ENCODE measurements around the gene NAALADL2. TPM values are rescaled to one million over a fixed set of nuclear protein-coding genes. Genes with fewer than 3 reads are reported as not detected.

NAALADL2 gene
- total RNA-seq, 1 donor from 2014 or later = 10.4 TPM

DNA sequence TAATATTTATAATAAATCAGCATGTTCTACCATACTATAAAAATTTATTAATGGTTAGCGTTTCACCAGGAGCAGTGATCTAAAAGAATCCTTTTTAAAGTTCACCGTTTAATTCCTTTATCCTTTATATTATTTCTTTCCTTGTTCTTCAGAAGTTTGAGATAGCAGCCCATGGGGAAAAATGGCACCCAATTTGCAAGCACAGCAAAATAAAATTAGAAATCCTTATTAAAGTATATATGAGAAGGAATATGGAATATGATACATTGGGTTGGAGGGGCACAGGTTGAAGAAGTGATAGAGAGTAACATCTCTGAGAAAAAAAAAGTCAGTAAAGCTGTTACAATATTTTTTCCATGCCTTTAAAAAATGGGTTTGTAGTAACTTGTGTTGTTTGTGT lies 892.0 kb downstream of the NAALADL2 start:
- H3K36me3 Mint-ChIP-seq (ENCODE audit: insufficient read depth) = no peaks in the 10 kb centered on the region
- no peak overlapping the region for H3K27ac Mint-ChIP-seq
- peaks cover 2% of the 10 kb centered on the region for H3K4me1 Mint-ChIP-seq (ENCODE audit: low read depth)
- TF ChIP-seq, protein P1, sequence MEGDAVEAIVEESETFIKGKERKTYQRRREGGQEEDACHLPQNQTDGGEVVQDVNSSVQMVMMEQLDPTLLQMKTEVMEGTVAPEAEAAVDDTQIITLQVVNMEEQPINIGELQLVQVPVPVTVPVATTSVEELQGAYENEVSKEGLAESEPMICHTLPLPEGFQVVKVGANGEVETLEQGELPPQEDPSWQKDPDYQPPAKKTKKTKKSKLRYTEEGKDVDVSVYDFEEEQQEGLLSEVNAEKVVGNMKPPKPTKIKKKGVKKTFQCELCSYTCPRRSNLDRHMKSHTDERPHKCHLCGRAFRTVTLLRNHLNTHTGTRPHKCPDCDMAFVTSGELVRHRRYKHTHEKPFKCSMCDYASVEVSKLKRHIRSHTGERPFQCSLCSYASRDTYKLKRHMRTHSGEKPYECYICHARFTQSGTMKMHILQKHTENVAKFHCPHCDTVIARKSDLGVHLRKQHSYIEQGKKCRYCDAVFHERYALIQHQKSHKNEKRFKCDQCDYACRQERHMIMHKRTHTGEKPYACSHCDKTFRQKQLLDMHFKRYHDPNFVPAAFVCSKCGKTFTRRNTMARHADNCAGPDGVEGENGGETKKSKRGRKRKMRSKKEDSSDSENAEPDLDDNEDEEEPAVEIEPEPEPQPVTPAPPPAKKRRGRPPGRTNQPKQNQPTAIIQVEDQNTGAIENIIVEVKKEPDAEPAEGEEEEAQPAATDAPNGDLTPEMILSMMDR (IDR thresholded peaks at IDR 0.05; ENCODE audit: unreplicated experiment) = no peak
- no peaks in the 10 kb centered on the region for H3K9me3 Mint-ChIP-seq (ENCODE audit: low read depth)
- H3K27me3 Mint-ChIP-seq = no peaks in the 10 kb centered on the region
- DNase-seq (ENCODE audit: low spot score, unreplicated experiment) = no peak
- no peak overlapping the region for H3K4me3 Mint-ChIP-seq (ENCODE audit: low read depth)

DNA sequence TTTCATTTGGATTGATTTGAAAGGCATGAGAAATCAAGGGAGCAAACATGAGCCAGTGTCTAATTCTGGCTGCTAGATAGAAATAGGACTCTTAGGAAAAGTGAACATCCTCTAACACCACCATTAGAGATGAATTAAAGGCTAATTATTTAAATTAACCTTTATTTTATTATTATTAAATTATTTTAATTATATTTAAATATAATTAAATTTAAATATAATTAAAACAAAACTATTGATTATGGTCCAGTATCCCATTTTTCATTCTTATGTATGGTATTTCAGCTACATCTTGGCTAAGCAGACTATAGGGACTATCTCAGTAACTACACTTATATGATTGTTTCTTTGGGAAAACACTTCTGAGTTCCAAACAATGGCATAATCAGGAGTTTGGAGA lies 904.8 kb downstream of the NAALADL2 start:
- Mint-ChIP-seq H3K4me1 (ENCODE audit: low read depth) (no peaks in the 10 kb centered on the region), H3K4me3 (ENCODE audit: low read depth) (no peak overlapping the region), H3K9me3 (ENCODE audit: low read depth) (peaks cover 3% of the 10 kb centered on the region), H3K27ac (no peak overlapping the region), H3K27me3 (no peaks in the 10 kb centered on the region), H3K36me3 (ENCODE audit: insufficient read depth) (no peaks in the 10 kb centered on the region)
- TF ChIP-seq, protein P1 (IDR thresholded peaks at IDR 0.05; ENCODE audit: unreplicated experiment) = no peak
- DNase-seq (ENCODE audit: low spot score, unreplicated experiment) = no peak

DNA sequence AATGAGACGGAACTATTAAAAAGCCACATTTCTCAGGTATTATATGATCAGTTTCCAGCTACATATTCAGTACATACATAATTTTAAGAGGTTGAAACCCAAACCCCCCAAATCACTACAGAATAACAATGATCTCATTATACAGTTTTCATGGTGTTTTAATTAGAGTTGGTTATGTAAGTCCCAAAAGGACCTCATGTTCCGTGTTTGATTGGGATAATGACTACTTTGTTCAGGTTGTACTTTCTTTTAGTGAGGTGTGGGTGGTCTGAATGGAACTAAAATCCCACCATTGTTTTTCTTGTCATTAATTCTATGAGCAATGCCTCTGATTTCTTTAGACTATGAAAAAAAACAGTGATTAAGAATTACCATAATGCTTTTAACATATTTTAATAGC lies 905.6 kb downstream of the NAALADL2 start:
- Mint-ChIP-seq H3K36me3 (ENCODE audit: insufficient read depth) (no peaks in the 10 kb centered on the region), H3K27me3 (no peaks in the 10 kb centered on the region), H3K27ac (no peak overlapping the region), H3K4me1 (ENCODE audit: low read depth) (peaks cover 3% of the 10 kb centered on the region), H3K4me3 (ENCODE audit: low read depth) (no peak overlapping the region), H3K9me3 (ENCODE audit: low read depth) (peaks cover 3% of the 10 kb centered on the region)
- TF ChIP-seq, protein P1 (IDR thresholded peaks at IDR 0.05; ENCODE audit: unreplicated experiment) = no peak
- no peak for DNase-seq (ENCODE audit: low spot score, unreplicated experiment)

DNA sequence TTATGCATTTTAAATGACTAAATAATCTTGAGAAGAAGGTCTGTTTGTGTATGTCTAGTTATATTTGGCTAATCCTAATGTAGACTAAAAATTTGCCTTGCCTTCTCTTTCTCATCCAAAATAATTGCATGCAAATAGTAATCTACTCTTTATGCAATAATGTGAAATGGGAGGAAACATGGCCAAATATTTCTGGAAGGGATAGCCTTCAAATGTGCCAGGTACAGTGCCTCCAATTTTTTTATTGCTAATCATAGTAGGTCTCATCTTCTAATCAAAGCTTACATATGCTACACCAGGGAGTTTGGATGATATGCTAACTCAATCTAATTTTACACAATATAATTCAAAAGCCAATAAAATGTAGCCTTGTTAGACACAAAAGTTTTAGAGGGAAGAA lies 911.3 kb downstream of the NAALADL2 start:
- DNase-seq (ENCODE audit: low spot score, unreplicated experiment) = no peak
- peaks cover 4% of the 10 kb centered on the region for H3K36me3 Mint-ChIP-seq (ENCODE audit: insufficient read depth)
- no peaks in the 10 kb centered on the region for H3K27me3 Mint-ChIP-seq
- H3K4me3 Mint-ChIP-seq (ENCODE audit: low read depth) = no peak overlapping the region
- TF ChIP-seq, protein P1 (IDR thresholded peaks at IDR 0.05; ENCODE audit: unreplicated experiment) = no peak
- peaks cover 9% of the 10 kb centered on the region for H3K9me3 Mint-ChIP-seq (ENCODE audit: low read depth)
- H3K27ac Mint-ChIP-seq = no peak overlapping the region
- peaks cover 5% of the 10 kb centered on the region for H3K4me1 Mint-ChIP-seq (ENCODE audit: low read depth)

DNA sequence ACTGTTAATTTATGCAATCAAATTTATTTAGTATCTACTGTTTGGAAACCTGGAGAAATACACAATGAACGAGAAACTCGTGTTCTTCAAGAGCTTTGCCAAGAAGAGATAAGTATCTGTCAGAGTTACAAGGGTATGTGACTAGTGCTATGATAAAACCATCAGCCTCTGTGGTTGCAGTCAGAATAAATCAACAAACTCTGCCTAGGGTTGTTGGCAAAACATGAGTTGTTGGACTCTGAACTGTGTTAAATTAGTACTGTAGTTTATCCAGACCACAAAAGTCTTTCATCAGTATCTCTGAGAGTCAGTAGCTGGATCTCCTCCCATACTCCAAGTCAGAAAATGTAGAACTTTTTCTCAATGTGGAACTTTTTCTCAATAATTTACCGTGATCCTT lies 918.4 kb downstream of the NAALADL2 start:
- Mint-ChIP-seq H3K27me3 (no peaks in the 10 kb centered on the region), H3K4me1 (ENCODE audit: low read depth) (peaks cover 33% of the 10 kb centered on the region), H3K4me3 (ENCODE audit: low read depth) (no peak overlapping the region)

More for the DNA sequence above, 918.4 kb downstream of the NAALADL2 start:
- TF ChIP-seq, protein P1 (IDR thresholded peaks at IDR 0.05; ENCODE audit: unreplicated experiment) = no peak
- DNase-seq (ENCODE audit: low spot score, unreplicated experiment) = no peak
- peaks cover 15% of the 10 kb centered on the region for H3K9me3 Mint-ChIP-seq (ENCODE audit: low read depth)
- no peak overlapping the region for H3K27ac Mint-ChIP-seq
- peaks cover 11% of the 10 kb centered on the region for H3K36me3 Mint-ChIP-seq (ENCODE audit: insufficient read depth)
